ENCODE data around the gene PTPRE.

PTPRE gene

GRCh38 chr10:128003521-128003920, 96.6 kb downstream of the PTPRE start:
- H3K27ac Mint-ChIP-seq = no peak overlapping the region
- TF ChIP-seq CTCF (IDR thresholded peaks at IDR 0.05) = no peak
- DNase-seq = no peak
- no peak overlapping the region for H3K4me3 Mint-ChIP-seq
- H3K4me1 Mint-ChIP-seq = peaks cover 20% of the 10 kb centered on the region
- no peaks in the 10 kb centered on the region for H3K36me3 Mint-ChIP-seq (ENCODE audit: low read depth)
- peaks cover 41% of the 10 kb centered on the region for H3K27me3 Mint-ChIP-seq (ENCODE audit: low read depth, poor library complexity)
- no peaks in the 10 kb centered on the region for H3K9me3 Mint-ChIP-seq

GRCh38 chr10:128005858-128006257, 99.0 kb downstream of the PTPRE start:
- peaks cover 43% of the 10 kb centered on the region for H3K27me3 Mint-ChIP-seq (ENCODE audit: low read depth, poor library complexity)
- H3K9me3 Mint-ChIP-seq = no peaks in the 10 kb centered on the region
- H3K27ac Mint-ChIP-seq = no peak overlapping the region
- no peak overlapping the region for H3K4me3 Mint-ChIP-seq
- peaks cover 17% of the 10 kb centered on the region for H3K4me1 Mint-ChIP-seq
- DNase-seq = no peak
- no peak for TF ChIP-seq CTCF (IDR thresholded peaks at IDR 0.05)
- no peaks in the 10 kb centered on the region for H3K36me3 Mint-ChIP-seq (ENCODE audit: low read depth)

GRCh38 chr10:128007056-128007455, 100.2 kb downstream of the PTPRE start:
- Mint-ChIP-seq H3K27me3 (ENCODE audit: low read depth, poor library complexity) (peaks cover 44% of the 10 kb centered on the region), H3K27ac (no peak overlapping the region)

GRCh38 chr10:128007971-128008370, 101.1 kb downstream of the PTPRE start:
- no peak for DNase-seq
- peaks cover 44% of the 10 kb centered on the region for H3K27me3 Mint-ChIP-seq (ENCODE audit: low read depth, poor library complexity)

More at GRCh38 chr10:128007056-128007455, 100.2 kb downstream of the PTPRE start:
- no peak for DNase-seq
- H3K4me1 Mint-ChIP-seq = peaks cover 18% of the 10 kb centered on the region
- no peak for TF ChIP-seq CTCF (IDR thresholded peaks at IDR 0.05)
- no peaks in the 10 kb centered on the region for H3K9me3 Mint-ChIP-seq
- no peak overlapping the region for H3K4me3 Mint-ChIP-seq
- H3K36me3 Mint-ChIP-seq (ENCODE audit: low read depth) = no peaks in the 10 kb centered on the region

GRCh38 chr10:128008521-128009250, 101.8 kb downstream of the PTPRE start:
- peaks cover 5% of the 10 kb centered on the region for H3K9me3 Mint-ChIP-seq
- H3K27ac Mint-ChIP-seq = no peak overlapping the region
- DNase-seq = no peak
- peaks cover 44% of the 10 kb centered on the region for H3K27me3 Mint-ChIP-seq (ENCODE audit: low read depth, poor library complexity)
- no peak overlapping the region for H3K4me3 Mint-ChIP-seq
- H3K4me1 Mint-ChIP-seq = peaks cover 15% of the 10 kb centered on the region
- H3K36me3 Mint-ChIP-seq (ENCODE audit: low read depth) = no peaks in the 10 kb centered on the region
- no peak for TF ChIP-seq CTCF (IDR thresholded peaks at IDR 0.05)

More at GRCh38 chr10:128007971-128008370, 101.1 kb downstream of the PTPRE start:
- Mint-ChIP-seq H3K9me3 (peaks cover 1% of the 10 kb centered on the region), H3K27ac (no peak overlapping the region), H3K4me1 (peaks cover 15% of the 10 kb centered on the region), H3K36me3 (ENCODE audit: low read depth) (no peaks in the 10 kb centered on the region), H3K4me3 (no peak overlapping the region)
- no peak for TF ChIP-seq CTCF (IDR thresholded peaks at IDR 0.05)
